SK-N-SH (cell line): Measurements from ENCODE around the gene IL1R2.

Experiments used
- CHD2 ChIP-seq: fragments of 150-350 bp; IDR thresholded peaks from 2 replicates; pipeline ENCODE4 v1.6.1; 2018; ENCODE audit warnings: low read length; ENCODE audit not compliant: partially characterized antibody
- ELF1 ChIP-seq: IDR thresholded peaks from 2 replicates; pipeline ENCODE4 v1.4.0; 2012
- EP300 ChIP-seq, 2 experiments: IDR thresholded peaks; 2 replicates each; pipeline versions ENCODE4 v1.4.0 to v1.6.1; 2012; ENCODE audit warnings: borderline replicate concordance in 1 of 2, low read depth in 1 of 2, low read length in 1 of 2
- MXI1 ChIP-seq: IDR thresholded peaks from 2 replicates; pipeline ENCODE4 v1.6.1; 2012; ENCODE audit warnings: mild to moderate bottlenecking, low read depth, low read length, improper control_type of control experiment
- RAD21 ChIP-seq: IDR thresholded peaks from 2 replicates; pipeline ENCODE4 v1.6.1; 2012; ENCODE audit warnings: mild to moderate bottlenecking, low read length
- TEAD4 ChIP-seq: IDR thresholded peaks from 2 replicates; pipeline ENCODE4 v1.4.0; 2012; ENCODE audit warnings: mild to moderate bottlenecking, borderline replicate concordance; ENCODE audit not compliant: insufficient read depth
- TF ChIP-seq, protein P1 (sequence below): fragments of 200-600 bp; sonication (generic); IDR thresholded peaks from 2 replicates; pipeline ENCODE4 v1.6.1; 2017; ENCODE audit warnings: antibody characterized with exemption, mild to moderate bottlenecking, moderate library complexity
- TF ChIP-seq, protein P2 (sequence below): IDR thresholded peaks from 2 replicates; pipeline ENCODE4 v1.4.0; 2012; ENCODE audit warnings: low read depth
- TF ChIP-seq, protein P3 (sequence below): IDR thresholded peaks from 2 replicates; pipeline ENCODE4 v1.6.1; 2012; ENCODE audit warnings: mild to moderate bottlenecking, low read depth, low read length, moderate library complexity

DNA sequence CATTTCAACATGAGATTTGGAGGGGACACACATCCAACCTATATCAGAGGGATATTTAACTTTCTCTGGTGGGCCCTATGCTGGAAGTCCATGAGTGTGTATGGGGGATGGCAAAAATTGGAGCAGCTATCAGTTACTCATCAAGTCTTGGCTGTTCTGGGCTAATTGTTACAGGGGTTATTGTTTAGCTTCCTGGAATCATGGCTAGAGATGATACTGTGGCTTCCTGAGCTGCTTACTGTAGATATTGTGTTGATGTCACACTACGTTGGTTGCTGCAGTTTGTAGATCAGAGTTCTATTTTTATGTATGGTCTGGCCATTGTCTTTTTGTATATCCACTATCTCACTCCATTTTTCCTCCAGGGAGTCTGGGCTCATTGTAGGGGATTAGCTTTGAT is 20.9 kb upstream of the IL1R2 start:
- TF ChIP-seq, protein P1, sequence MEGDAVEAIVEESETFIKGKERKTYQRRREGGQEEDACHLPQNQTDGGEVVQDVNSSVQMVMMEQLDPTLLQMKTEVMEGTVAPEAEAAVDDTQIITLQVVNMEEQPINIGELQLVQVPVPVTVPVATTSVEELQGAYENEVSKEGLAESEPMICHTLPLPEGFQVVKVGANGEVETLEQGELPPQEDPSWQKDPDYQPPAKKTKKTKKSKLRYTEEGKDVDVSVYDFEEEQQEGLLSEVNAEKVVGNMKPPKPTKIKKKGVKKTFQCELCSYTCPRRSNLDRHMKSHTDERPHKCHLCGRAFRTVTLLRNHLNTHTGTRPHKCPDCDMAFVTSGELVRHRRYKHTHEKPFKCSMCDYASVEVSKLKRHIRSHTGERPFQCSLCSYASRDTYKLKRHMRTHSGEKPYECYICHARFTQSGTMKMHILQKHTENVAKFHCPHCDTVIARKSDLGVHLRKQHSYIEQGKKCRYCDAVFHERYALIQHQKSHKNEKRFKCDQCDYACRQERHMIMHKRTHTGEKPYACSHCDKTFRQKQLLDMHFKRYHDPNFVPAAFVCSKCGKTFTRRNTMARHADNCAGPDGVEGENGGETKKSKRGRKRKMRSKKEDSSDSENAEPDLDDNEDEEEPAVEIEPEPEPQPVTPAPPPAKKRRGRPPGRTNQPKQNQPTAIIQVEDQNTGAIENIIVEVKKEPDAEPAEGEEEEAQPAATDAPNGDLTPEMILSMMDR = no peak
- TF ChIP-seq, protein P2, sequence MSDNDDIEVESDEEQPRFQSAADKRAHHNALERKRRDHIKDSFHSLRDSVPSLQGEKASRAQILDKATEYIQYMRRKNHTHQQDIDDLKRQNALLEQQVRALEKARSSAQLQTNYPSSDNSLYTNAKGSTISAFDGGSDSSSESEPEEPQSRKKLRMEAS = no peak
- no peak for TF ChIP-seq CHD2
- no peak for TF ChIP-seq MXI1
- TF ChIP-seq, protein P3, sequence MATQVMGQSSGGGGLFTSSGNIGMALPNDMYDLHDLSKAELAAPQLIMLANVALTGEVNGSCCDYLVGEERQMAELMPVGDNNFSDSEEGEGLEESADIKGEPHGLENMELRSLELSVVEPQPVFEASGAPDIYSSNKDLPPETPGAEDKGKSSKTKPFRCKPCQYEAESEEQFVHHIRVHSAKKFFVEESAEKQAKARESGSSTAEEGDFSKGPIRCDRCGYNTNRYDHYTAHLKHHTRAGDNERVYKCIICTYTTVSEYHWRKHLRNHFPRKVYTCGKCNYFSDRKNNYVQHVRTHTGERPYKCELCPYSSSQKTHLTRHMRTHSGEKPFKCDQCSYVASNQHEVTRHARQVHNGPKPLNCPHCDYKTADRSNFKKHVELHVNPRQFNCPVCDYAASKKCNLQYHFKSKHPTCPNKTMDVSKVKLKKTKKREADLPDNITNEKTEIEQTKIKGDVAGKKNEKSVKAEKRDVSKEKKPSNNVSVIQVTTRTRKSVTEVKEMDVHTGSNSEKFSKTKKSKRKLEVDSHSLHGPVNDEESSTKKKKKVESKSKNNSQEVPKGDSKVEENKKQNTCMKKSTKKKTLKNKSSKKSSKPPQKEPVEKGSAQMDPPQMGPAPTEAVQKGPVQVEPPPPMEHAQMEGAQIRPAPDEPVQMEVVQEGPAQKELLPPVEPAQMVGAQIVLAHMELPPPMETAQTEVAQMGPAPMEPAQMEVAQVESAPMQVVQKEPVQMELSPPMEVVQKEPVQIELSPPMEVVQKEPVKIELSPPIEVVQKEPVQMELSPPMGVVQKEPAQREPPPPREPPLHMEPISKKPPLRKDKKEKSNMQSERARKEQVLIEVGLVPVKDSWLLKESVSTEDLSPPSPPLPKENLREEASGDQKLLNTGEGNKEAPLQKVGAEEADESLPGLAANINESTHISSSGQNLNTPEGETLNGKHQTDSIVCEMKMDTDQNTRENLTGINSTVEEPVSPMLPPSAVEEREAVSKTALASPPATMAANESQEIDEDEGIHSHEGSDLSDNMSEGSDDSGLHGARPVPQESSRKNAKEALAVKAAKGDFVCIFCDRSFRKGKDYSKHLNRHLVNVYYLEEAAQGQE = no peak
- no peak for TF ChIP-seq ELF1
- TF ChIP-seq RAD21 = no peak
- TF ChIP-seq TEAD4 = no peak
- no peak for TF ChIP-seq EP300 (IDR thresholded peaks at IDR 0.05; ENCODE audit: borderline replicate concordance in 1 of 2, low read depth in 1 of 2, low read length in 1 of 2)
